ENCODE measurements around the gene TRPV3. TPM values are rescaled to one million over a fixed set of nuclear protein-coding genes. Genes with fewer than 3 reads are reported as not detected.

TRPV3 gene
- total and polyA plus RNA-seq, 2 experiments from 2014 or later, result 0.15 to 0.69 TPM

DNA sequence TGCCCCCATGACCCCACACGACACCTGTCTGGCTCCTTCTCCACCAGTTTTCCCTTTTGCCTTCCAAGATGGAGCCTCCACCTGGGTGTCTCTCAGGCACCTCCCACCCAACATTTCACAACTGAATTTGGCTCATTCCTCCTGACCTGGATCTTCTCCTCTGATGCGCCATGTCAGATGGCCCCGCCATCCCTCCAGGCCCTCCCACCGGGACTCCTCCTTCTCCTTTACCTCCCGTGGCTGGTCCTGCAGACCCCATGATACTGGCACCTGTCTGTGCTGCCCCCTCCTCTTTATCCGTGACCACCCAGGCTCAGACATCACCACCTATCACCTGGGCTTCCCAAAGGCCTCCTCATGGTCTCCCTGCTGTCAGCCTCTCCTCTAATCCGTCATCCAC is 4.7 kb downstream of the TRPV3 start:
- TF ChIP-seq ZNF114 (CRISPR knock-in tag; IDR thresholded peaks at IDR 0.05) (no peak), JUNB (IDR thresholded peaks at IDR 0.05; ENCODE audit: unreplicated experiment) (no peak), STAT1 (IDR thresholded peaks at IDR 0.05; ENCODE audit: unreplicated experiment) (no peak), NANOG (IDR thresholded peaks at IDR 0.05; ENCODE audit: borderline replicate concordance) (no peak), EZH2phosphoT487 (IDR thresholded peaks at IDR 0.05; ENCODE audit: unreplicated experiment) (no peak), ZNF331 (CRISPR knock-in tag; IDR thresholded peaks at IDR 0.05; ENCODE audit: low read depth) (no peak), EZH2 (IDR thresholded peaks at IDR 0.05; ENCODE audit: low read depth, unreplicated experiment) (no peak), POLR2AphosphoS5 (IDR thresholded peaks at IDR 0.05; ENCODE audit: low read depth) (no peak)
- TF ChIP-seq, protein P1, sequence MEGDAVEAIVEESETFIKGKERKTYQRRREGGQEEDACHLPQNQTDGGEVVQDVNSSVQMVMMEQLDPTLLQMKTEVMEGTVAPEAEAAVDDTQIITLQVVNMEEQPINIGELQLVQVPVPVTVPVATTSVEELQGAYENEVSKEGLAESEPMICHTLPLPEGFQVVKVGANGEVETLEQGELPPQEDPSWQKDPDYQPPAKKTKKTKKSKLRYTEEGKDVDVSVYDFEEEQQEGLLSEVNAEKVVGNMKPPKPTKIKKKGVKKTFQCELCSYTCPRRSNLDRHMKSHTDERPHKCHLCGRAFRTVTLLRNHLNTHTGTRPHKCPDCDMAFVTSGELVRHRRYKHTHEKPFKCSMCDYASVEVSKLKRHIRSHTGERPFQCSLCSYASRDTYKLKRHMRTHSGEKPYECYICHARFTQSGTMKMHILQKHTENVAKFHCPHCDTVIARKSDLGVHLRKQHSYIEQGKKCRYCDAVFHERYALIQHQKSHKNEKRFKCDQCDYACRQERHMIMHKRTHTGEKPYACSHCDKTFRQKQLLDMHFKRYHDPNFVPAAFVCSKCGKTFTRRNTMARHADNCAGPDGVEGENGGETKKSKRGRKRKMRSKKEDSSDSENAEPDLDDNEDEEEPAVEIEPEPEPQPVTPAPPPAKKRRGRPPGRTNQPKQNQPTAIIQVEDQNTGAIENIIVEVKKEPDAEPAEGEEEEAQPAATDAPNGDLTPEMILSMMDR (conservative IDR thresholded peaks at IDR 0.05; ENCODE audit: low read depth in 2 of 2), result no peak
- TF ChIP-seq, protein P2, sequence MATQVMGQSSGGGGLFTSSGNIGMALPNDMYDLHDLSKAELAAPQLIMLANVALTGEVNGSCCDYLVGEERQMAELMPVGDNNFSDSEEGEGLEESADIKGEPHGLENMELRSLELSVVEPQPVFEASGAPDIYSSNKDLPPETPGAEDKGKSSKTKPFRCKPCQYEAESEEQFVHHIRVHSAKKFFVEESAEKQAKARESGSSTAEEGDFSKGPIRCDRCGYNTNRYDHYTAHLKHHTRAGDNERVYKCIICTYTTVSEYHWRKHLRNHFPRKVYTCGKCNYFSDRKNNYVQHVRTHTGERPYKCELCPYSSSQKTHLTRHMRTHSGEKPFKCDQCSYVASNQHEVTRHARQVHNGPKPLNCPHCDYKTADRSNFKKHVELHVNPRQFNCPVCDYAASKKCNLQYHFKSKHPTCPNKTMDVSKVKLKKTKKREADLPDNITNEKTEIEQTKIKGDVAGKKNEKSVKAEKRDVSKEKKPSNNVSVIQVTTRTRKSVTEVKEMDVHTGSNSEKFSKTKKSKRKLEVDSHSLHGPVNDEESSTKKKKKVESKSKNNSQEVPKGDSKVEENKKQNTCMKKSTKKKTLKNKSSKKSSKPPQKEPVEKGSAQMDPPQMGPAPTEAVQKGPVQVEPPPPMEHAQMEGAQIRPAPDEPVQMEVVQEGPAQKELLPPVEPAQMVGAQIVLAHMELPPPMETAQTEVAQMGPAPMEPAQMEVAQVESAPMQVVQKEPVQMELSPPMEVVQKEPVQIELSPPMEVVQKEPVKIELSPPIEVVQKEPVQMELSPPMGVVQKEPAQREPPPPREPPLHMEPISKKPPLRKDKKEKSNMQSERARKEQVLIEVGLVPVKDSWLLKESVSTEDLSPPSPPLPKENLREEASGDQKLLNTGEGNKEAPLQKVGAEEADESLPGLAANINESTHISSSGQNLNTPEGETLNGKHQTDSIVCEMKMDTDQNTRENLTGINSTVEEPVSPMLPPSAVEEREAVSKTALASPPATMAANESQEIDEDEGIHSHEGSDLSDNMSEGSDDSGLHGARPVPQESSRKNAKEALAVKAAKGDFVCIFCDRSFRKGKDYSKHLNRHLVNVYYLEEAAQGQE (IDR thresholded peaks at IDR 0.05; ENCODE audit: unreplicated experiment), result no peak
- TF ChIP-seq, protein P3, sequence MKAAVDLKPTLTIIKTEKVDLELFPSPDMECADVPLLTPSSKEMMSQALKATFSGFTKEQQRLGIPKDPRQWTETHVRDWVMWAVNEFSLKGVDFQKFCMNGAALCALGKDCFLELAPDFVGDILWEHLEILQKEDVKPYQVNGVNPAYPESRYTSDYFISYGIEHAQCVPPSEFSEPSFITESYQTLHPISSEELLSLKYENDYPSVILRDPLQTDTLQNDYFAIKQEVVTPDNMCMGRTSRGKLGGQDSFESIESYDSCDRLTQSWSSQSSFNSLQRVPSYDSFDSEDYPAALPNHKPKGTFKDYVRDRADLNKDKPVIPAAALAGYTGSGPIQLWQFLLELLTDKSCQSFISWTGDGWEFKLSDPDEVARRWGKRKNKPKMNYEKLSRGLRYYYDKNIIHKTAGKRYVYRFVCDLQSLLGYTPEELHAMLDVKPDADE (IDR thresholded peaks at IDR 0.05), result no peak
- H3K36me3 Mint-ChIP-seq (ENCODE audit: low read depth), result no peaks in the 10 kb centered on the region; the same call in 2 of the 3 replicates
- H3K27me3 Mint-ChIP-seq (ENCODE audit: insufficient read depth, low read depth, poor library complexity), result peaks cover 3% of the 10 kb centered on the region
- Histone ChIP-seq H3K4me1 (ENCODE audit: insufficient read depth) (no peaks in the 10 kb centered on the region), H3K27ac (ENCODE audit: low read depth) (no peak overlapping the region), H2AFZ (no peak overlapping the region), H3K27me3 (ENCODE audit: insufficient read depth) (no peaks in the 10 kb centered on the region), H3K9me2 (ENCODE audit: insufficient read depth) (peaks cover 13% of the 10 kb centered on the region; the same call in 1 of the 2 replicates), H3K36me3 (ENCODE audit: insufficient read depth) (no peaks in the 10 kb centered on the region), H4K20me1 (replicated peaks; ENCODE audit: insufficient read depth) (no peaks in the 10 kb centered on the region), H3K4me3 (no peak overlapping the region), H3F3A (replicated peaks; ENCODE audit: low read depth) (no peaks in the 10 kb centered on the region), H3K79me2 (replicated peaks; ENCODE audit: insufficient read depth) (no peaks in the 10 kb centered on the region), H3K4me2 (no peak overlapping the region)
- H3K27ac Mint-ChIP-seq, result no peak overlapping the region
- peaks cover 7% of the 10 kb centered on the region; the same call in 2 of the 3 replicates for H3K9me3 Mint-ChIP-seq
- no peak overlapping the region for H3K4me3 Mint-ChIP-seq
- no peak for ATAC-seq
- DNase-seq (ENCODE audit: low spot score), result no peak
- H3K4me1 Mint-ChIP-seq, result no peaks in the 10 kb centered on the region
